HG02970 (cell line): Measurements from ENCODE around the gene TRDMT1.

Source experiments
- ATAC-seq: cut with Tn5 transposase; IDR thresholded peaks from one replicate; pipeline ENCODE4 v1.9.1; 2021; ENCODE audit warnings: mild to moderate bottlenecking, moderate library complexity, moderate number of reproducible peaks; ENCODE audit not compliant: unreplicated experiment, low FRiP score

The TRDMT1 gene

DNA sequence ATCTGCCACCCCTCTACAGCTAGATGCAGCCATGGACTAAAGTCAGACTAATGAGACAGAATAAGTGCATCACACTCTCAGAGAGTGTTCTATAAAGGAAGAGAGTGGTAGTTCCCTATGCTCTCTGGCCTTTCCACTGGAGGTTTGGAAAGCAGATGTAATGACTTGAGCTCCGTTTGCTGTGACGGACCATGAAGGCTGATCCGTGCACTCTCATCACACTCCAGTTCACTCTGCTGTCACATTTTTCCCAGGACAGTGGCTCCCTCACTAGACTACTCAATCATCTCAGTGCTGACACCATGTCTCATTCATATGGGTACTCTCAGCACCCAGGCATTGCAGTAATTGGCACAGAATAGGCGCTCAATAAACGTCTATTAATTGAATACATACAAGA, 20.4 kb downstream of the TRDMT1 start:
- ATAC-seq = no peak

DNA sequence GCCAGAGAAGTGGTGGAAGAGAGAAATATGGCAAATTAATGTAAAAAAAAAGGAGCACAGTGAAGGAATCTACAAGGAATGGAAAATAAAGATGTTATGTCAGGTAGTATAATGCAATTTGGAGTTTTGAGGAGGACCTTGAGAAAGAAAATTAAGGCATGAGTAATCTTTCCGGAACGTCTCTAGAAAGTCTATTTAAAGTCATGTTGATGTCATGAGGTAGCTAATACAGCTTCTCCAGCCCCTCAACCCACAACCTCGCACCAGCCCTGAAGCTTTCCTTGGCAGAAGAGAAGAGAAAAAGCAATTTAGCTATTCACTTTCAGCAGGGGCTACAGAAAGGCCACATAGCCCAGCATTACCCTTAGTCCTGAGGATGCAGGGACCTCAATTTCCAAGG, 22.5 kb downstream of the TRDMT1 start:
- no peak for ATAC-seq

DNA sequence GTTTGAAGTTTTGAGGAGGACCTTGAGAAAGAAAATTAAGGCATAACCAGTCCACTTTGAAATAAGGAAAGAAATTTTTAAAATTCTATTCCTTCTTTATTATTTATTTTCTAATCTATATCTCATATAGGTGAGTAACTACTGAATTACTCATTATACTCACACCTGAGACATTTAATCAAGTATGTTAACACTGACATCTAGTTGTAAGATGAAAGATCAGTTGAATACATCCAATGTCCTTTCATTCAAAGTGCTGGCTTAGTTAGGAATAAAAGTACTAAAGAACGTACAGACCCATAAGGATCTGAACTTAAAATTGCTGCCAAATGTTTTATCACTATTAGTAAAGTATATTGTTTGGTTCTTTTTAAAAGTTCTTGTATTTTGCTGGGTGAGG, 23.5 kb downstream of the TRDMT1 start:
- ATAC-seq = no peak

DNA sequence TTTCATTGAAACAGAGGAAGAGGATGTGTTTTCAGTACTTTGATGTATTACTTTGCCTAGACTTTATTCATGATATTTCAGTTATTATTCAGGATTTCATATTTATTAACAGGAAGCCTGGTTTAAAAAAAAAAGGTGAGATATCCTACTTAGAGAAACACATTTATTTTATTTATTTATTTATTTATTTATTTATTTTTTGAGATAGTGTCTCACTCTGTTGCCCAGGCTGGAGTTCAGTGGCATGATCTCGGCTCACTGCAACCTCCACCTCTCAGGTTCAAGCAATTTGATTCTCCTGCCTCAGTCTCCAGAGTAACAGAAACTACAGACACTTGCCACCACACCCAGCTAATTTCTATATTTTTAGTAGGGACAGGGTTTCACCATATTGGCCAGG, 24.5 kb downstream of the TRDMT1 start:
- no peak for ATAC-seq

DNA sequence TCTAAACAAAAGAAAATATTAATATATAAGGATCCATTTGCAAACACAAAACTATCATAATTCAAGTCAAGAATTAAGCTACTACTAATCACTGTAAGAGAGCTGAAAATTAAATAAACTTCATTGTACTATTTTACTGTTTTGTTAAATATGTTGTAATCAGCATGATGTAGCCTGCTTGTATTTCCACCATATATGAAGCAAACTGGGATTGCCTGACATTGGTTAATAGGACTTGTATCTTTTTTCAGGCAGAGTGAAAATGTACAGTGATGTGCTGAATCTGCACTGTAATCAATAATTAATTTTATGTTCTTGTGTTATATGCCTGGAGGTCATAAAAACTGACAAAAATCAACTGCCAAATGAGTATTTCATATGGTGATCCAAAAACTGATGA, 25.4 kb downstream of the TRDMT1 start:
- no peak for ATAC-seq

DNA sequence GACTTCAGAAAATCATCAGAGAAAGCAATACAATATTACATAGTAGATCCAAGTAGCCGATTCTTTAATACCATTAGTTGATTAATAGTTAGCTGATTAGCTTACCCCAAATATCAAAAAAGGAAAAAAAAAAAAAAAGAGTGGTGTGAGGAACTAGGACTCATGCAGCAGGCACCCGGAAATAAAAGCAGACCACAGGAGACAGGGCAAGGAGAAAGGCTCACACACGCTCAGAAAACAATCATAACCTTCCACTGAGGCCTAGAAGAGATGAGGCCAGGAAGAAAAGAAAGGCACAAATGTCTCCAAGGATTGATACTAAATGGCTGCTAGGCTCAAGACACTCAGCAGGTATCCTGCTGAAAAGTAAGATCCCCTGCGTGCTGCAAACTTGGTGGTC, 25.9 kb downstream of the TRDMT1 start:
- no peak for ATAC-seq

DNA sequence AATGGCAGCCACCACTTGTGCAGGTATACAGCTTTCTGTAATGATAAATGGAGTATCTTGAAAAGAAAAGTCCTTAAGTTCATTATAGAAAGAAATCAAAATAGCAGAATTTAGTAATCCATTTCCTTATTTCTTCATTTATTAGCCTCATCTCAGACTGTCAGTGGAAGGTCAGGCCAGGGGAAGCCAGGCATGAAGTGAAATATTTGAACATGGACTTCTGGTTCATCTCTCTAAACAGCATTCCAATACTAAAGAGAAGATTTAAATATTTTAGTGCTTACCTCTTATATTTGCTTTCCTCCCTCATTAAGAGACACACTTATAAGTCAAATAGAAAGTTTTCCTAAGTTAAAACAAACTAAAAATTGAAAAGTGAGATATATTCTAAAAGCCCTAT, 26.8 kb downstream of the TRDMT1 start:
- ATAC-seq = no peak

DNA sequence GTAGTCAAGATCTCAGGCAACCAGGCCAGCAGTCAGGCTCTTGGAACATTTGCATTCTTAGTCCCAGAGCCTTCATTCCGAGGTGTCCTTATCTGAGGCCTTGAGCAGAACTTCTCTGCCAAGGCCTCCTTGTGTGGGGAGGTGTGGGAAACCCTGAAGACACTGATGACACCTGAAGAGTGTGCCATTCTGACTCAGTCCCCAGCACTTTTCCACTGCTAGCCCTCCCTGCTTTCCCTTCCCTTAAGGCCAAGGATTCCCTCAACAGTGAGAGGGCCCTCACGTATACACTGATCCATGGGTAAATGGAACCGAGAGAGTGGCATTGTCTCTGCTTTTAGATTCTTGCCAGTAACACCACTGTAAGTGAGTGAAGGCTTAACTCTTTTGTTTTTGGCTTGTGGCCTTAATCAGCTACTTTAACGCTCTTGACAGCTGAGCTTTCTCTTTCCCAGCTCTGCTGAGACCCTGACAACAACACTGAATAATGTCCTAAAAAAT, 30.3 kb downstream of the TRDMT1 start:
- ATAC-seq = no peak

DNA sequence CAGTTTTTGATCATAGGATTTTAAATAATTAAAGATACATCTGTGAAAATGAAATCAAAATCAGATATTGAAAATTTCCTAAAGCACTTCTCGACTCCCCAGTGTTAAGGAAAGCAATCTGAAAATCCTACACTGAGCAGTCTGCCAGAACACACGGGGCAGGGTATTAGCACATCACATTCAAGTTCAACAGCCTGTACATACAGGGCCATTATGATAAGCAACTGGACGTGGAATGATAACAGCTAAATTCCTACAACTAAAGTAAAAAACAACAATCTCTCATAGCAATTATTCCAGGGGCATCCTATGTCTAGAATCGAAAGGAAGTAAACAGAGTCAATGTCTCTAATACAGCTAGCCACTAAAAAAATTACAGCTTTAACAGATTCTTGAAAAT, 31.7 kb downstream of the TRDMT1 start:
- ATAC-seq = no peak

DNA sequence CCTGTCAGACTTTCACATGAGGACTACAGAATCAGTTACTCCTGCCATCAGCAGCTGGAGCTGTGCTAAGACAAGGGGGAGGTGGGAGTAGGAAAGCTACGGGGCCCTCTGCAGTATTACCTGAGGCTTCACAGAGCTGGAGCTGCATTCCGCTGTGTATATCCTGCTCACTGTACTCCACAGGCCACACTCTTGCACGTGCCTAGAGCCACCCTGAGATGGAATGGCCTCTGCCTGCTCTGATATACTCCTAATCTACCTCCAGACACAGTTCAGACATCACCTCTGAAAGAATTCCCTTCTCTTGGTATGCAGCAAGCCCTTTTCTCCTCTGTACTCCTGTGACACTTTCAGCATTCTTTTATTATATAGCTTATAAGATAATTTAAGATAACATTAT, 34.8 kb downstream of the TRDMT1 start:
- no peak for ATAC-seq

DNA sequence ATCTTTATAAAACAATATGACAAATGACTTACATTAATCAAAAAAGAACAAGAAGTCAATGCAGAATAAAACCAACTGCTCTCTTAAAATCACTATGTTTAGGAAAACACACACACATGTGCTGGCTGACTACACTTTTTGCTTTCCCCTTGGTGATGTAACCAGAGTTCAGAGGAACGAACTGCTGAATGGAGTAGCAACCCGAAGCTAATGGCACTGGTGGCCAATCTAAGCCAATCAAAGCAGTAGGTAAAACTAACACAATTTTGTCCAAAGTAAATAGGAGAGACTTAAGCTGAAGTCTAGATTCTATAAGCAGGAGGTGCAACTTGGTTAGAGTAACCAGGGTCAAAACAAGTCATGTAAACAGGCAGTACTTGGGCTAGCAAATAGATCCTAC, 38.6 kb downstream of the TRDMT1 start:
- ATAC-seq = no peak

DNA sequence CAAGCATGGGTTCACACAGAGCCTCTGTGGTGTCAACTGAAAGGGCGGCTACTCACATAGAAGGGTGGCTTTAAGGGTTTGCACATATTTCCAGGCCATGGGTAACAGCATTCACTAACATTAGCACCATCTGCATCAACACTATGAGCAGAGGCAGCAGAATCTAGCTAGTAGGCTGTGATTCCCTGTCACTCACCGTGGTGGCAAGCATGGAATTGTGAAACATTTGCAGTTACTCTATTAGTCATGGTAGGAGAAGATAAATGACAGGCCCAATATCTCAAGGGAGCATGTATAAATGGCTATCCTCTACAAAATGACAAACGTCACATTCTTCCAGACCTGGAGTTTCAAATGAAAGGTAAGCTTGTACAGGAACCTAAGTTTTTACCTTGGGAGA, 39.7 kb downstream of the TRDMT1 start:
- no peak for ATAC-seq

DNA sequence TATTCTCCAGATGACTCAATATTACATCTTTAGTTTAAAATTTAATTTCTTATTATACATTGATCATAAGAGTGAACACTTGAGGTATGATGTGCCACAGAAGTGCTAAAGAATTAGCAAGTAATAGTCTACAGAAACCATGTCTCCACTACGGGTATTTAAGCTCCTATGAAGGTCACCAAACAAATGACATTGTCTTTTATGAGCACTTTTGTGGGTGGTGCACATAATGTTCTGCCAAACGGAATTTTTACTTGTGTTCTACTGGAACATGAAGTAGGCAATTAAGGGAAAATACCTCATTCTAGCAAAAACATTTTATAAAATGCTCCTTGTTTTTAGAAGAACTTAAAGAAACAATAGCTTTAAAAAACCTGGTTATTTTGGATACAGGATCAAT, 44.4 kb downstream of the TRDMT1 start:
- ATAC-seq = no peak

DNA sequence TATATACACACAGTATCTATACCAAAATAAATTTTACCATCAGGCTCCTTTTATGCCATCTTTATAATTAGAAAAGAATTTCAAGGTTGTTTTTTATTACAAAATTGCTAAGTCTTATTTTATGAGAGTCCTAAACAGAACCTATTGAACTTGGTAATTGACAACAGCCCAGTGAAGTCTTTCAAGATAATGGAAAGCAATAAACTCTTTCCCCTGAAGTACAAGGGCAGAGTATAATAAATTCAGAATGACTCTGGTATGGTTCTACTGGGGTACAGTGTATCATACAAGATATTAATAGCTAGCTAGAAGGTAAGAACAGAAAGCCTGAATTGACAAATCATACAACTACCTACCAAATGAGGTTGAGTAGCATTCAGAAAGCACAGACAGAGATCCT, 45.6 kb downstream of the TRDMT1 start:
- ATAC-seq = no peak

DNA sequence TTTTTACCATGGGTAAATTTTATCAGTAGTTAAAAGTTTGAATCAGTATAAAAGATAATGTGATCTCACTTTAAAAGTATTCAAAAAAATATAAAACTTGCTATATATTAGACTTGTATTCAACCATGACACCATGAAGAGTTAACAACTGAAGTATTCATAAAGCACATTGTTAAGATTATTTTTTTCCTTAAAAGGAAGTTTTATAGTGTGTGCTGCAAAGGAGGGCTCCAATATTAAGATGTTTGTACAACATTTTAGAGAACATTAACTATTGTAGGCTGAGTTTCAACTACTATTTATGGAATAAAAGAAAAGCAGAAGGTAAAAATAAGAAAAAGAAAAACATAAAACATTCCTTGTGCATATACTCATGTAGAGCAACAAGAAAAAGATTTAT, 47.4 kb downstream of the TRDMT1 start:
- no peak for ATAC-seq

DNA sequence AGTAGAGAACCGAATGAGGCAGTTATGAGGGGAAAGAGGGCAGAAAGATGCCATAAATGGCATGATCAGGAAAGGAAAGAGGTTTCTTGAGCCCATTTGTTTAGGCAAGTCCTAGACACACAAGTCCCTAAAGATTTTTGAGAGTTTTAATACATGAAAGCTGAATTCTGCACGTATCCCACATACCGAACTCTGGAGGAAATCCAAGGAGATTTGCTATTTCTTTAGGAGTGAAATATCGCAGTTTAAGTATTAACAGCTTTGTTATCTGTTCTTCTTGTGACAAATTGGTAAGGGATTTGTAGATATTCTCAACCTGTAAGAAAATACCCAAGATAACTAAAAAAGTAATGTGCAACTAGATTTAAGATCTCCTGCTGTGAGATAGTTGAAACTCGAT, 48.2 kb downstream of the TRDMT1 start:
- no peak for ATAC-seq

DNA sequence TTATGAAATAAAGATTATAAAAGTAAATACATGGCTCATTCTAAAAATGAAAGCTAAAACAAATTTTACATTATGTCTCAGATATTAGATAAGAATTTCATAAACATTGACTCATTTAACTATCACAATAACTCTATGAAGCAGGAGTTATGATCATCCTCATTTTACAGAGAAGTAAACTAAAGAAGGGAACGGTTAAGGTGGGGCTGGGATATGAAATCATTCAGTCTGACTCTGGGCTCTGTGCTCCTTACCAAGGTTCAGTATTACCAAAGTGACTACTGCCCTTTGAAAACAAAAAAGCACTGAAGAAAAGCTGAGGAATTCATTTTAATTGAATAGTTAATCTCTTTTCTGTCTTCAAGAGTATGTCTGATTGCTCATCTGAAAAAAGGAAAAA, 49.8 kb downstream of the TRDMT1 start:
- ATAC-seq = no peak

DNA sequence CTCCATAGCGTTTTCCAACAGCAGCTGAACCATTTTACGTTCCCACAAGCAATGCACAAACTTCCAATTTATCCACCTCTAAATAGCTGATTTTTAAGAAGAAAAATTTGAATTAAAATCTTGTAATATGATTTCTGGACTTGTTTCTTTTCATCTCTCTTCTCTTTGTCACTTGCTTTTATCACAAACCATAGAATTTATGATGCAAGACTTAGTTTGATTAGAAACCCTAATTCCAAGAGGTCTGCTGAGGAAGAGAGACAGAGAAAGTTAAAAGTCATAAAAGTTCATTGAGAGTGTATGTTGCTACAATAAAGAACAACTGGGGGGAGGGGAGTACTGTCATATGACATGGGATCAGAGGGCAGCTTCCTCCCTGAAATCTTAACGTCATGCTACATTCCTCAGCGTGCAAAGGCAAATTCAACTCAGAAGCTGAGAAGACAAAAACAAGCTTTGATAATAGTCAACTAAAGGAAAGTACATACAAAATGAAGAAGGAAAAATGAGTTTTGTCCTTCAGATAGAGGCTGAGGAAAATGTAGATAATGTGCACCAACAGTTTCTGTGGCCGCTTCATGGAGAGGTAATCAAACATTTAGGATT, 53.5 kb downstream of the TRDMT1 start:
- ATAC-seq = no peak

DNA sequence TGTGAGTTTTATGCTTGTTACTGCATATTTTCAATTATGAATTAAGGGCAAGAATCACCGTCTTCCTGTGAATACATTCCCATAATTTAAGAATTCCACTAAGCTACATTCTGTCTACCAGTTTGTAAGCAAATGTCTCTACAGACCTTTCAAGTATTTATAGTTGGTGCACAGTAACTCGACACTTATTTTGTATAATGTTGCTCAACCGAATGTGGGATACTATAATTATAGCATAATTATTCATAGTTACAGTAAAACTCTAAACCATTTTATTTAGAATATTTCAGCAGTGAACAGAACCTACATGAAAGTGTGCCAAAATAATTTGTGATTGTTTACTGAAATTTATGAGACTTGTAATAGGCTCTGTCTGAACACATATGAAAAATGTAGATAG, 54.6 kb downstream of the TRDMT1 start:
- no peak for ATAC-seq

DNA sequence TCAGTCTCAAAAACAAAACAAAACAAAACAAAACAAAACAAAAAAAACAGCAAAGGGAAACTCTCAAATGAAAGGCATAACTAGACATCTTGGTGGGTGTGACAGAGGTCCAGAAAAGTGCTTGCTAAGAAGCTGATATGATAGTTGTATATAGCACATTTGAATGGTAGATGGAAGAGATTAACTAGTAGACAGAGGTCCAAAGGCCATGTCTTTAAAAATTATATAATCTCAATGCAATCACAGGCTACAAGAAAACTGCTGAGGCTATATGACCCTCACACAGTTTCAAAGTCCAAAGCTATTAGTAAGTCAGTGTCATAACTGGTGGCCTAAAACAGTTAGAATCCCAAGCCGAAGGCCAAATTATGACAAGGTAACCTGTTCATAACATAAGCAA, 56.2 kb downstream of the TRDMT1 start:
- ATAC-seq = no peak

DNA sequence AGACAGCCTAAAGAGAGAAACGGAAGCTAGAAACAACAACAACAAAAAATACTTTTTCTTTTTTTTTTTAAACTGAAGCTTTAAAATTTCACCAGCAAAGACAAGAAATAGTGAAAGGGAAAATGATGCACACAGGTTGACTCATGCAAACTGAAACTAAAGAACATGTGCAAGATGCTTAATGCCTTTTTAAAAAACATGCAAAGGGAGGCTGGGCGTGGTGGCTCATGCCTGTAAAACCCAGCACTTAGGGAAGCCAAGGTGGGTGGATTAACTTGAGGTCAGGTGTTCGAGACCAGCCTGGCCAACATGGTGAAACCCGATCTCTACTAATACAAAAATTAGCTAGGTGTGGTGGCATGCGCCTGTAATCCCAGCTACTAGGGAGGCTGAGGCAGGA, 56.7 kb downstream of the TRDMT1 start:
- no peak for ATAC-seq

DNA sequence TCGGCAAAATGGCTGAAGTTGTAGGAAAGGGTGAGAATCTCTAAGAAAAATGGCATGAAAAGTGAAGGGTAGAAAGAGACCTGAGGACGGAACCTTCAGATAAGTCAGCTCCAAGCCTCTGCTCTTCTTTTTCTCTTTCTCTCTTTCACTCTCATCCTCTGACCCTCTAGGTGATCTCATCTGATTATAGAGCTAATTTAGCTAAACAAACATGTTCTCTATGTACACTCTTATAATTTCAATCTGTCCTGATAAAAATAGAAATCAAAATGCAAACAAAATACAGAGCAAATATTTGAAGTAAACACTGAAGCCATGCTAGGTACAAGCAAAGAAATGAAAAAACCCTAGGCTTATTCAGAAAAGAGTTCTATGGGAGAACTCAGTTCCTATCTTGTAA, 57.4 kb downstream of the TRDMT1 start:
- no peak for ATAC-seq

DNA sequence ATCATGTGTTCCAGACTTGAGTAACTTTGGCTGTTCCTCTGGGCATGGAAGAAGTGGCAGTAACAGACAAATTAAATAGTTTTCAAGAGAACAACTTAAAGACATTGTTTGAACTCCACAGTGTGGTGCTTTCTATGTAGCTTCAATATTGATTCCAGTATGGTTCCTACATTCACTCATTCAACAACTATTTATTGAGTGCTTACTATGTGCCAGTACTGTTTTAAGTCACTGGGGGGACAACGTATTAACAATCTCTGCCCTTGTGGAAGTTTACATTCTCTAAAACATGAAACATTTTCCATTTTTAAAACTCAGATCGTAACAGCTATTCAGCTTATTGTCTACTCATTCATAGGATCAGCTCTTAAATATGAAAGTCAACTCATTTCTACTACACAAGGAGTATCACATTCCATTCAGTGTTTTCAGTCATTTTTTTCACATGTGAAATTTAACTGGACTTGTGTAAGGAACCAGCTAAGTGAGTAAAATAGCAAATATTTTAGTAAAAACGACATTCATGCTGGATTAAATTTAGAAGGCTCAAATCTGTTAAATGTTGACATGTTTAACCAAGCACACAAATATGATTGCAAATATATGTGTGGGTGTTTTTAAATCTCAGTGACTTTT, 58.3 kb downstream of the TRDMT1 start:
- ATAC-seq = no peak
